ENCODE results near the gene STAG1. TPM values are rescaled to one million over a fixed set of nuclear protein-coding genes. Genes with fewer than 3 reads are reported as not detected.

STAG1 gene
- total RNA-seq, 1 experiment from 2014 or later: 34.6 TPM

DNA sequence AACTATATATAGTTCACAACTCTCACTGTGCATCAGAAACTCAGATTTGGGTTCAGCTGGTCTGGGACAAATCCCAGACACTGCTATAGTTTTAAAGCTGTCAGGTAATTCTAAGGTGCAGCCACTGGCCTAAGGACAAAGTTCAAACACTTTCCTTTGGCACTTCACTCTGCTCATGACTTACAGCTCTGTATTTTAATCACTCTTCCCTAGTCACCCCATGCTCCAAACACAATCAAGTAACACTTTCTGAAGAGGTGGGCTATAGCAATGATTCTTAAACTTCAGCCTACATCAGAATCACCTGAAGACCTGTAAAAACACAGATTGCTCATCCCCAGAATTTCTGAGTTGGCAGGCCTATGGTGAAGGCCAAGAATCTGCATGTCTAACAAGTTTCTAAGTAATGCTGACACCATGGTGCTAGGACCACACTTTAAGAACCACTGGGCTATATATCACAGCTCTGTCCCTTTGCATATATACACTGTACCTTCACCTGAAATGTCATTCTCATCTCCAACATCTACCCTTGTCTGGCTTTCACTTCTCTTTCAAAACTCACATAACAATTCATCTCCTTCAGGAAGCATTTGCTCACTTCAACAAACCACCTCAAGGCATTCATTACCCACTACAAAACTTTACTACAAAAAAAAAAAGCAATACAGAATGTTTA, 21.4 kb downstream of the STAG1 start:
- Histone ChIP-seq H3K4me1 (ENCODE audit: insufficient read depth, low read length) (peaks cover 5% of the 10 kb centered on the region; the same call in 1 of the 2 replicates), H2BK5ac (ENCODE audit: insufficient read length, low read length) (no peak overlapping the region), H3K56ac (ENCODE audit: insufficient read length, low read depth, low read length) (no peak overlapping the region), H3K79me1 (ENCODE audit: insufficient read depth, low read depth, low read length, poor library complexity, severe bottlenecking) (no peaks in the 10 kb centered on the region), H3K23ac (ENCODE audit: insufficient read length, low read depth, low read length) (no peak overlapping the region), H2AK5ac (ENCODE audit: insufficient read length, low read length) (no peak overlapping the region), H3K79me2 (ENCODE audit: insufficient read depth, low read length) (peaks cover 16% of the 10 kb centered on the region; the same call in 1 of the 2 replicates), H3K23me2 (ENCODE audit: insufficient read length, low read depth, low read length, poor library complexity, severe bottlenecking) (no peaks in the 10 kb centered on the region), H3T11ph (ENCODE audit: low read length) (no peak overlapping the region), H4K91ac (ENCODE audit: insufficient read length, low read depth, low read length) (no peak overlapping the region), H2BK20ac (ENCODE audit: low read depth, low read length, poor library complexity, severe bottlenecking) (no peak overlapping the region), H2BK15ac (ENCODE audit: low read depth, low read length) (no peak overlapping the region), H3K18ac (ENCODE audit: insufficient read length, low read depth, low read length) (no peak overlapping the region), H4K8ac (replicated peaks; ENCODE audit: insufficient read length, low read depth, low read length) (no peak overlapping the region), H2BK120ac (ENCODE audit: low read depth, low read length, poor library complexity, severe bottlenecking) (no peak overlapping the region), H3K9me3 (ENCODE audit: control insufficient read depth, low read depth, low read length) (no peaks in the 10 kb centered on the region), H2BK12ac (ENCODE audit: insufficient read length, low read depth, low read length) (no peak overlapping the region), H3K9ac (ENCODE audit: extremely low read depth, insufficient read length, low read length) (no peak overlapping the region), H2AFZ (ENCODE audit: low read length) (no peak overlapping the region), H4K20me1 (ENCODE audit: control insufficient read depth, insufficient read depth, insufficient read length) (no peaks in the 10 kb centered on the region), H3K27ac (ENCODE audit: insufficient read length, low read depth, low read length) (no peak overlapping the region), H3K4me2 (ENCODE audit: insufficient read depth, insufficient read length, low read length) (no peak overlapping the region), H3K27me3 (ENCODE audit: insufficient read depth, low read length) (no peaks in the 10 kb centered on the region), H3K14ac (ENCODE audit: insufficient read depth, low read length) (no peak overlapping the region), H4K5ac (ENCODE audit: insufficient read length, low read depth, low read length) (no peak overlapping the region), H3K4ac (ENCODE audit: low read depth, low read length) (no peak overlapping the region)
- H3K27ac Mint-ChIP-seq: no peak overlapping the region; a peak in 1 of 7 replicates
- no peak for DNase-seq
- H3K36me3 Mint-ChIP-seq (ENCODE audit: insufficient read depth in 1 of 3, low read depth in 3 of 3): no peaks in the 10 kb centered on the region
- H3K4me1 Mint-ChIP-seq: peaks cover 33 to 41% of the 10 kb centered on the region in 2 experiments
- no peaks in the 10 kb centered on the region for H3K27me3 Mint-ChIP-seq (ENCODE audit: low read depth)
- no peaks in the 10 kb centered on the region for H3K9me3 Mint-ChIP-seq
- H3K4me3 Mint-ChIP-seq: no peak overlapping the region
- TF ChIP-seq, protein P1, sequence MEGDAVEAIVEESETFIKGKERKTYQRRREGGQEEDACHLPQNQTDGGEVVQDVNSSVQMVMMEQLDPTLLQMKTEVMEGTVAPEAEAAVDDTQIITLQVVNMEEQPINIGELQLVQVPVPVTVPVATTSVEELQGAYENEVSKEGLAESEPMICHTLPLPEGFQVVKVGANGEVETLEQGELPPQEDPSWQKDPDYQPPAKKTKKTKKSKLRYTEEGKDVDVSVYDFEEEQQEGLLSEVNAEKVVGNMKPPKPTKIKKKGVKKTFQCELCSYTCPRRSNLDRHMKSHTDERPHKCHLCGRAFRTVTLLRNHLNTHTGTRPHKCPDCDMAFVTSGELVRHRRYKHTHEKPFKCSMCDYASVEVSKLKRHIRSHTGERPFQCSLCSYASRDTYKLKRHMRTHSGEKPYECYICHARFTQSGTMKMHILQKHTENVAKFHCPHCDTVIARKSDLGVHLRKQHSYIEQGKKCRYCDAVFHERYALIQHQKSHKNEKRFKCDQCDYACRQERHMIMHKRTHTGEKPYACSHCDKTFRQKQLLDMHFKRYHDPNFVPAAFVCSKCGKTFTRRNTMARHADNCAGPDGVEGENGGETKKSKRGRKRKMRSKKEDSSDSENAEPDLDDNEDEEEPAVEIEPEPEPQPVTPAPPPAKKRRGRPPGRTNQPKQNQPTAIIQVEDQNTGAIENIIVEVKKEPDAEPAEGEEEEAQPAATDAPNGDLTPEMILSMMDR (conservative IDR thresholded peaks at IDR 0.05): no peak

Data from H9 (cell line).